Gastrocnemius medialis (tissue), 4 donors: ENCODE measurements around the gene CXXC5.

ENCODE experiments used
- POLR2A ChIP-seq, 2 donors: fragments of 450-650 bp; IDR thresholded peaks; one replicate each; pipeline ENCODE4 v1.6.1; 2017; ENCODE audit warnings: antibody characterized with exemption in 2 of 2, mild to moderate bottlenecking in 2 of 2, moderate library complexity in 2 of 2
- TF ChIP-seq, protein P1 (sequence below), 5 experiments: fragments of 450-650 bp in 3 of 5; fragments of 200-600 bp in 2 of 5; sonication (generic) in 2 of 5; IDR thresholded peaks in 4 of 5; conservative IDR thresholded peaks in 1 of 5; 1 replicate in 4 of 5; 2 replicates in 1 of 5; pipeline ENCODE4 v1.5.1; 2016 to 2019; ENCODE audit warnings: antibody characterized with exemption in 5 of 5, mild to moderate bottlenecking in 3 of 5, moderate library complexity in 3 of 5

DNA sequence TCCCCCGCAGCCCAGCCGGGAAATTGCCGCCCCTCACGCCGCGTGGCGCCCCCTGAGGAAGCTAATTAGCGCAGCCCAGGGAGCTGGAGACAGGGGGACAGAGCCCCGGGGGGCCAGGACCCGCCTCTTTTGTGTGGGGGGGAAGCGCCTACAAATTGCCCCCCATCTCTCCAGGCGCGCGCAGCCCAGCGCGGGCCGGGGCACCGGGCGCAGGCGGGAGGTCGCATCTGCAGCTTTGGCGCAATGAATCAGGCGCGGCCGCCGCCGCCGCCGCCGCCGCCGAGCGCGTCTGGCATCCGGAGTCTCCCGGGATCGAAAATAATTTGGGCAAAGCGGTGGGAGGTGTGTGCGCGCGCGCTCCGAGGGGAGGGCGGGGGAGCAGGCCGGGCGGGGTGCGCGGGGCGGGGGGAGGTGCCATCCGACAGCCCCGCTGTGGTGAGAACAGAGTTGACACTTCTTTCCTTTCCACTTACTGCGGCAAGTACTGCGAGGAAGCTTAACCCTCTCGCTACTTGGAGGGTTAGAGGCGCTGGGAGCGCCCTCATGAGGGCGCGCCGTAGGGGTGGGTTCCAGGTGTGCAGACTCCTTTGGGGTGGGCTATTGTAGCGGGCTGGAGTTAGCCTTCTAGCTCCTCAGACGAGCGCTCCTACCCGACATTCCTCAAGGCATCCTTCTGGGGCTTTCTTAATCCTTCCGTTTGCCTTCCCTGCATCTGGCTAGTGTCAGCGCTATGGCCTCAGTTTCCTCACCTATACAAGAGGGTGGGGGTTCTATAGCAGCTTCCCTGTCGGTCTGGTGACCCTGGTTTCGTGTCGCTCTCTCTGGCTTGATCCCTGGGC is 63.1 kb downstream of the CXXC5 start:
- TF ChIP-seq, protein P1, sequence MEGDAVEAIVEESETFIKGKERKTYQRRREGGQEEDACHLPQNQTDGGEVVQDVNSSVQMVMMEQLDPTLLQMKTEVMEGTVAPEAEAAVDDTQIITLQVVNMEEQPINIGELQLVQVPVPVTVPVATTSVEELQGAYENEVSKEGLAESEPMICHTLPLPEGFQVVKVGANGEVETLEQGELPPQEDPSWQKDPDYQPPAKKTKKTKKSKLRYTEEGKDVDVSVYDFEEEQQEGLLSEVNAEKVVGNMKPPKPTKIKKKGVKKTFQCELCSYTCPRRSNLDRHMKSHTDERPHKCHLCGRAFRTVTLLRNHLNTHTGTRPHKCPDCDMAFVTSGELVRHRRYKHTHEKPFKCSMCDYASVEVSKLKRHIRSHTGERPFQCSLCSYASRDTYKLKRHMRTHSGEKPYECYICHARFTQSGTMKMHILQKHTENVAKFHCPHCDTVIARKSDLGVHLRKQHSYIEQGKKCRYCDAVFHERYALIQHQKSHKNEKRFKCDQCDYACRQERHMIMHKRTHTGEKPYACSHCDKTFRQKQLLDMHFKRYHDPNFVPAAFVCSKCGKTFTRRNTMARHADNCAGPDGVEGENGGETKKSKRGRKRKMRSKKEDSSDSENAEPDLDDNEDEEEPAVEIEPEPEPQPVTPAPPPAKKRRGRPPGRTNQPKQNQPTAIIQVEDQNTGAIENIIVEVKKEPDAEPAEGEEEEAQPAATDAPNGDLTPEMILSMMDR (IDR thresholded peaks at IDR 0.05 in 4 of 5, conservative IDR thresholded peaks at IDR 0.05 in 1 of 5): no peak
- TF ChIP-seq POLR2A (IDR thresholded peaks at IDR 0.05): no peak
